ENCODE results near the gene KEL. TPM values are rescaled to one million over a fixed set of nuclear protein-coding genes. Genes with fewer than 3 reads are reported as not detected.
A peak's percentile ranks its signal among the peaks of the same experiment; 100 is the strongest.

KEL gene
- total RNA-seq, 1 donor from 2014 or later, result 0.12 TPM

DNA sequence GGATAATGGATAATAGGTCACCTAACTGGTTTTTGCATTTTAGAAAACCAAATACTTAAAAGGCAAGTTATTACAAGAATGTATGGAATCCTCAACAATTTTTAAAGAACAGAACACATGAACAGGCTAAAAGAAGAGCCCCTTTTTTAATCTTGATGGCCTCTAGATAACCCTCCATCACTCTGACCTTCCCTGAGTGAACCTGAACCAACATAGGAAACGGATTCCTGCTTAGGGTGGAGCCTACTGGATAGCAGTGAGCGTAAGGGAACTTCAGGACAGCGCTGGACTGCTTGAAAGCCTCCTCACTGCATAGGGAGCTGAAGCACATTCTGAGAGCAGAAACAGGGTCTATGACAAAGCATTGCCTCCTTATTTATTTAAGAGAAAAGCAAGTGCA lies 49.1 kb downstream of the KEL start:
- DNase-seq (ENCODE audit: low read depth), result no peak
- TF ChIP-seq, protein P1, sequence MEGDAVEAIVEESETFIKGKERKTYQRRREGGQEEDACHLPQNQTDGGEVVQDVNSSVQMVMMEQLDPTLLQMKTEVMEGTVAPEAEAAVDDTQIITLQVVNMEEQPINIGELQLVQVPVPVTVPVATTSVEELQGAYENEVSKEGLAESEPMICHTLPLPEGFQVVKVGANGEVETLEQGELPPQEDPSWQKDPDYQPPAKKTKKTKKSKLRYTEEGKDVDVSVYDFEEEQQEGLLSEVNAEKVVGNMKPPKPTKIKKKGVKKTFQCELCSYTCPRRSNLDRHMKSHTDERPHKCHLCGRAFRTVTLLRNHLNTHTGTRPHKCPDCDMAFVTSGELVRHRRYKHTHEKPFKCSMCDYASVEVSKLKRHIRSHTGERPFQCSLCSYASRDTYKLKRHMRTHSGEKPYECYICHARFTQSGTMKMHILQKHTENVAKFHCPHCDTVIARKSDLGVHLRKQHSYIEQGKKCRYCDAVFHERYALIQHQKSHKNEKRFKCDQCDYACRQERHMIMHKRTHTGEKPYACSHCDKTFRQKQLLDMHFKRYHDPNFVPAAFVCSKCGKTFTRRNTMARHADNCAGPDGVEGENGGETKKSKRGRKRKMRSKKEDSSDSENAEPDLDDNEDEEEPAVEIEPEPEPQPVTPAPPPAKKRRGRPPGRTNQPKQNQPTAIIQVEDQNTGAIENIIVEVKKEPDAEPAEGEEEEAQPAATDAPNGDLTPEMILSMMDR (conservative IDR thresholded peaks at IDR 0.05; ENCODE audit: low read depth, low read length), result no peak
- no peak overlapping the region for H3K4me3 ChIP-seq (ENCODE audit: low read depth, low read length)

- H3K4me3 ChIP-seq (ENCODE audit: low read depth, low read length), result no peak overlapping the region
- DNase-seq (ENCODE audit: low read depth), result no peak
- TF ChIP-seq, protein P1 (conservative IDR thresholded peaks at IDR 0.05; ENCODE audit: low read depth, low read length), result no peak
These were observed 51.7 kb downstream of the KEL start for GRCh38 chr7:142910481-142910880.

DNA sequence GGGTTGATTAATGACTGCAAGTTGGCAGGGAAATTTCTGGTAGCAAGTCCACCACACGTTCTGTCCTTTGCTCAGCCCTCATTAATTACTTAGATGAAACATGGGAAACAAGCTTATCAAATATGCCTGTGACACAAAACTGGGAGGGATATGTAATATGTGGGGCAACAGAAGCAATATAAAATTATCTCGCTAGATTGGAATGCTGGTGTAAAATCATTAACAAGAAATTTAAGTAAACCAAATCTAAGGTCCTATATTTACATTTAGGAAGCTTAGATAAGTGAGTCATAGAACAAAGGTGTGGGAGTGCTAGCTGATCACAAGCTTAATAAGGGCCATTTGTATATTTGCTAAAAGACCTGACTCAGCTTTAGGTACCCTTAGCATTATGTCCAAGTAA lies 52.1 kb downstream of the KEL start:
- H3K4me3 ChIP-seq (ENCODE audit: low read depth, low read length), result no peak overlapping the region
- no peak for DNase-seq (ENCODE audit: low read depth)
- TF ChIP-seq, protein P1 (conservative IDR thresholded peaks at IDR 0.05; ENCODE audit: low read depth, low read length), result no peak

DNA sequence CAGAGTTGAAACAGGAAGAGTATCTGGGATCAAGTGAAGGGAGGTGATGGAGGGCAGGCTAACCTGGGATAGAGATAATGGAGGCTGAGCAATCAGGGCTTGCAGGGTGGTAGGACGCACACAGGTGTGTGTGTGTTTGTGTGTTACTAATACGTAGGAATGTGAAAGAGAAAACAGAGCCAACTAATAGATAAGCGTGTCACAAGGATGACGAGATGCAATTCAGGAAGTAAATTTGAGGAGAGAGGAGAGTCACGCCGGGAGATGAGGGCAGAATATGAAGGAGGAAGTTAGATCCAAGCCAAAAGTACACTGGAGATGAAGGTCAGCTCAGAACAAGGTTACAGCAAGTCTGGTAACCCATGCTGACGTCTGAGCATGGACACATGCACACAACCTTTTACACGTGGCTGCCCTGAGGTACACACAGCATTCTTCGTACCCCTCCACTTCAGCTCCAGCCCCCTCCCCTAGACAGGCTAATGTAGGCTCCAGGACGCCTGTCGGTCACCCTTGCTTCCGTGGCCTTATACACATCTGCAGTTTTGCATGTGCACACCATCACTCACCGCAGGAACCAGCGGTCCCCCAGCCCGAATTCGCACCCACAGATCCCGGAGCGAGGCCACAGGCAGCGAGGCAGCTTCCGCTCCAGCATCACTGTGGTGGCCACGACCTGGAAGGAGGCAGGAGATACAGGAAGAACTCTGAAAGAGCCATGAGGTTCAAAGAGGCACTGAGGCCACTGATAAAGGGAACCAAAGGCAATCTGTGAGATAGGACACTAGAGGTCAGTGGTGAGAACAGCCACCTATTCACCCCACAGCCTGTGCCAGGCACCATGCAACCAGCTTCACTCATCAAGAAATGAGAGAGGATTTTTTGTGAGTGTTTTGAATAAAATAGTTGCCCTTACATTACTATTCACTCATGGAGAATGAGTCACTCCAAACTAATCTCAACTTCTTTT lies 53.0 kb downstream of the KEL start:
- no peak for DNase-seq (ENCODE audit: low read depth)
- no peak overlapping the region for H3K4me3 ChIP-seq (ENCODE audit: low read depth, low read length)
- TF ChIP-seq, protein P1 (conservative IDR thresholded peaks at IDR 0.05; ENCODE audit: low read depth, low read length), result peak; percentile 50

- no peak overlapping the region for H3K4me3 ChIP-seq (ENCODE audit: low read depth, low read length)
- TF ChIP-seq, protein P1 (conservative IDR thresholded peaks at IDR 0.05; ENCODE audit: low read depth, low read length), result no peak
These were observed 53.9 kb downstream of the KEL start for GRCh38 chr7:142908290-142908689.

DNA sequence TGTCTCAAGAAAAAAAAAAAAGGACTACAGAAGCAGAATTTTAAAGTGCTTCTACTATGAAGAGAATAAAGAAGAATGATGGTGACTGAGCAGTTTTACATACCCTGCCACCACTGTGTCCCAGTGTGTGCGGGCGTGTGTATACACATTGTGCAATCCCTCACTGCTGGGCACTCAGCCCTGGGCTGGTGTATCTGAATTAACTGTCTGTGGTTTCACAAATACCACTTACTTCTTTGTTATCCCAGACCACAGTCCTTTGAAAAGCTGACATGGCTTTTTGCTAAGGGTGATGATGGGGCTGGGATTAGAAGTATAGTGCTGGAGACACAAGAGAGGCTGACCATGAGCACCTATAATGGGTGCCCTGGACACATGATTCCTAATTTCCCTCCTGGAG lies 55.5 kb downstream of the KEL start:
- TF ChIP-seq, protein P1 (conservative IDR thresholded peaks at IDR 0.05; ENCODE audit: low read depth, low read length), result no peak
- DNase-seq (ENCODE audit: low read depth), result no peak

More at GRCh38 chr7:142908290-142908689, 53.9 kb downstream of the KEL start:
- DNase-seq (ENCODE audit: low read depth), result no peak

More for the DNA sequence above, 55.5 kb downstream of the KEL start:
- H3K4me3 ChIP-seq (ENCODE audit: low read depth, low read length), result no peak overlapping the region

All from epithelial cell of proximal tubule (primary cell).